ENCODE data around the gene MYPN.
A peak's percentile ranks its signal among the peaks of the same experiment; 100 is the strongest.

DNA sequence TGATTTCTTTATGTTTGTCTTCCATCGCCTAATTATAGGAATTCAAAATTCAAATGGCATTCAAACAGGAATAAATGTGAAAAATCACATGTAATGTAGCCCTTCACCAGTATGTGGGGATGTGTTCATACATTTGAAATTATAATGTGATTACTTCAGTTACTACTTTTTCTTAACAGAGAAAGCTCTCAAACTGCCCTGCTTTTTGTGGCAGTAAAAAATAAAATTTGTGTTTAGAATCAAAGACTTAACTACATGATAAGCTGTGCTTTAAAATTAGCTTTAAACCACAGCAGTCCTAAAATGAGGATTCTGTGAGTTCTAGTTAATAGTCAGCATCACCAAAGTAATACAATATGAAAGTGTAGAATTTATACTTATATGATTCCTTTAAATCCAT, 26.4 kb upstream of the MYPN start:
- TF ChIP-seq, protein P1, sequence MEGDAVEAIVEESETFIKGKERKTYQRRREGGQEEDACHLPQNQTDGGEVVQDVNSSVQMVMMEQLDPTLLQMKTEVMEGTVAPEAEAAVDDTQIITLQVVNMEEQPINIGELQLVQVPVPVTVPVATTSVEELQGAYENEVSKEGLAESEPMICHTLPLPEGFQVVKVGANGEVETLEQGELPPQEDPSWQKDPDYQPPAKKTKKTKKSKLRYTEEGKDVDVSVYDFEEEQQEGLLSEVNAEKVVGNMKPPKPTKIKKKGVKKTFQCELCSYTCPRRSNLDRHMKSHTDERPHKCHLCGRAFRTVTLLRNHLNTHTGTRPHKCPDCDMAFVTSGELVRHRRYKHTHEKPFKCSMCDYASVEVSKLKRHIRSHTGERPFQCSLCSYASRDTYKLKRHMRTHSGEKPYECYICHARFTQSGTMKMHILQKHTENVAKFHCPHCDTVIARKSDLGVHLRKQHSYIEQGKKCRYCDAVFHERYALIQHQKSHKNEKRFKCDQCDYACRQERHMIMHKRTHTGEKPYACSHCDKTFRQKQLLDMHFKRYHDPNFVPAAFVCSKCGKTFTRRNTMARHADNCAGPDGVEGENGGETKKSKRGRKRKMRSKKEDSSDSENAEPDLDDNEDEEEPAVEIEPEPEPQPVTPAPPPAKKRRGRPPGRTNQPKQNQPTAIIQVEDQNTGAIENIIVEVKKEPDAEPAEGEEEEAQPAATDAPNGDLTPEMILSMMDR (IDR thresholded peaks at IDR 0.05), result peak; percentile 34
- TF ChIP-seq ZFX (IDR thresholded peaks at IDR 0.05; ENCODE audit: borderline replicate concordance), result no peak

Measured in 22Rv1 (cell line).